ENCODE results near the gene EXD3. TPM values are rescaled to one million over a fixed set of nuclear protein-coding genes. Genes with fewer than 3 reads are reported as not detected.

The EXD3 gene
- total RNA-seq, 1 donor from 2014 or later: 24.5 TPM

GRCh38 chr9:137383081-137383783 lies 39.7 kb downstream of the EXD3 start:
- DNase-seq: peak; percentile 27
- H3K4me3 Mint-ChIP-seq (ENCODE audit: unreplicated experiment): no peak overlapping the region
- H3K36me3 Mint-ChIP-seq (ENCODE audit: unreplicated experiment): peaks cover 5% of the 10 kb centered on the region
- no peak overlapping the region for H3K27ac Mint-ChIP-seq (ENCODE audit: unreplicated experiment)
- H3K4me1 Mint-ChIP-seq (ENCODE audit: low read depth, unreplicated experiment): peaks cover 3% of the 10 kb centered on the region
- peaks cover 4% of the 10 kb centered on the region for H3K27me3 Mint-ChIP-seq (ENCODE audit: unreplicated experiment)
- TF ChIP-seq CTCF (IDR thresholded peaks at IDR 0.05; ENCODE audit: partially characterized antibody, unreplicated experiment): no peak
- H3K9me3 Mint-ChIP-seq (ENCODE audit: unreplicated experiment): peaks cover 7% of the 10 kb centered on the region

- H3K9me3 Mint-ChIP-seq (ENCODE audit: unreplicated experiment): peaks cover 8% of the 10 kb centered on the region
- H3K27me3 Mint-ChIP-seq (ENCODE audit: unreplicated experiment): peaks cover 5% of the 10 kb centered on the region
- no peak for TF ChIP-seq CTCF (IDR thresholded peaks at IDR 0.05; ENCODE audit: partially characterized antibody, unreplicated experiment)
- H3K4me1 Mint-ChIP-seq (ENCODE audit: low read depth, unreplicated experiment): peaks cover 2% of the 10 kb centered on the region
- H3K4me3 Mint-ChIP-seq (ENCODE audit: unreplicated experiment): peak overlapping the region; percentile 46
- H3K27ac Mint-ChIP-seq (ENCODE audit: unreplicated experiment): no peak overlapping the region
- DNase-seq: peak; percentile 23
- H3K36me3 Mint-ChIP-seq (ENCODE audit: unreplicated experiment): peaks cover 5% of the 10 kb centered on the region
Observed at GRCh38 chr9:137382444-137383080, 40.4 kb downstream of the EXD3 start.

- H3K4me3 Mint-ChIP-seq (ENCODE audit: unreplicated experiment): no peak overlapping the region
- peaks cover 2% of the 10 kb centered on the region for H3K4me1 Mint-ChIP-seq (ENCODE audit: low read depth, unreplicated experiment)
- no peak overlapping the region for H3K27ac Mint-ChIP-seq (ENCODE audit: unreplicated experiment)
- H3K27me3 Mint-ChIP-seq (ENCODE audit: unreplicated experiment): peaks cover 5% of the 10 kb centered on the region
- peaks cover 9% of the 10 kb centered on the region for H3K9me3 Mint-ChIP-seq (ENCODE audit: unreplicated experiment)
- TF ChIP-seq CTCF (IDR thresholded peaks at IDR 0.05; ENCODE audit: partially characterized antibody, unreplicated experiment): no peak
- peaks cover 5% of the 10 kb centered on the region for H3K36me3 Mint-ChIP-seq (ENCODE audit: unreplicated experiment)
- DNase-seq: no peak
Observed at GRCh38 chr9:137381501-137382443, 41.2 kb downstream of the EXD3 start.

- H3K4me3 Mint-ChIP-seq (ENCODE audit: unreplicated experiment): no peak overlapping the region
- peaks cover 5% of the 10 kb centered on the region for H3K36me3 Mint-ChIP-seq (ENCODE audit: unreplicated experiment)
- peaks cover 5% of the 10 kb centered on the region for H3K27me3 Mint-ChIP-seq (ENCODE audit: unreplicated experiment)
- H3K4me1 Mint-ChIP-seq (ENCODE audit: low read depth, unreplicated experiment): peaks cover 2% of the 10 kb centered on the region
- peaks cover 11% of the 10 kb centered on the region for H3K9me3 Mint-ChIP-seq (ENCODE audit: unreplicated experiment)
- no peak overlapping the region for H3K27ac Mint-ChIP-seq (ENCODE audit: unreplicated experiment)
- no peak for DNase-seq
- no peak for TF ChIP-seq CTCF (IDR thresholded peaks at IDR 0.05; ENCODE audit: partially characterized antibody, unreplicated experiment)
Observed at GRCh38 chr9:137380606-137381005, 42.4 kb downstream of the EXD3 start.

Data from glutamatergic neuron (in vitro differentiated cells).